Glomerular endothelial cell (primary cell): ENCODE results near the gene ITPKB. TPM values are rescaled to one million over a fixed set of nuclear protein-coding genes. Genes with fewer than 3 reads are reported as not detected.
"Not testable (repeated sequence)": the region's sequence is repeated elsewhere in the genome, so short reads cannot be mapped to it uniquely, and the experiment has no call there.

Experiments
- DNase-seq: peaks from one replicate; pipeline ENCODE4 v3.0.0-alpha.2; 2011; ENCODE audit warnings: low read depth, low spot score; ENCODE audit errors: extremely low read depth
- total RNA-seq: library from RNA; depleted of rRNA; stranded (reverse); fragments of >200 nt; gene quantifications from 2 replicates; pipeline ENCODE4 v1.2.3, GENCODE V29; 2015

ITPKB gene
- total RNA-seq, 1 donor from 2014 or later, result 140 TPM

DNA sequence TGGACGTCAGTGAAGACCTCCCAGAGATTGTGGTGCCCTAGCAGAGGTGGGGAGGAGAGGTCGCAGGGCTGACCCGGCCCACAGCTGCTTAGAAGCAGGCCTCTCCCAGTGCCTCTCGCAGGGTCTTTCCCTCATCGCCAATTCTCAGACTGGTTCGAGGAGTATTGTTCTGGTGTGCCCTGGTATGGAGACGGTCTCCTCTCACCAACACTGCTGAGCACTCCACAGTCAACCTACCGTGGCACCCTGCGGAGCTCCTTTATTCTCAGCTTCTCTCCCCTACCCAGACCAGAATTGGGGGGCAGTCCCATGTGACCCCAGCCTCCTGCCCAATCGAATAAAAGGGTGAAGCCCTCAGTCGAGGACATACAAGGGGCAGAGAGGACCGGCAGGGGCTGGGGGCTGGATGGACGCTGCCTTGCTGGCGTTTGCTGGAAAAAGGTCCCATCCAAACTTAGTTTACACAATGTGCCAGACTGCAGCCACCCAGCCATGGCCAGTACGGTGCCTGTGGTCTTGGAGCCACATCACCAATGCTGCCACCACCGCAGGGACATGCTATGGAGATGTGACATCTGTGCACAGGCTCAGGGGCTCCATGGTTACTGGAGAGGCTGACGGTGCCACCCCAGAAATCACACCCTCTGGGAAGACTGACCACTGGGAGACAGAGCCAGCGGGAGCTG lies 109.7 kb downstream of the ITPKB start:
- no peak for DNase-seq

DNA sequence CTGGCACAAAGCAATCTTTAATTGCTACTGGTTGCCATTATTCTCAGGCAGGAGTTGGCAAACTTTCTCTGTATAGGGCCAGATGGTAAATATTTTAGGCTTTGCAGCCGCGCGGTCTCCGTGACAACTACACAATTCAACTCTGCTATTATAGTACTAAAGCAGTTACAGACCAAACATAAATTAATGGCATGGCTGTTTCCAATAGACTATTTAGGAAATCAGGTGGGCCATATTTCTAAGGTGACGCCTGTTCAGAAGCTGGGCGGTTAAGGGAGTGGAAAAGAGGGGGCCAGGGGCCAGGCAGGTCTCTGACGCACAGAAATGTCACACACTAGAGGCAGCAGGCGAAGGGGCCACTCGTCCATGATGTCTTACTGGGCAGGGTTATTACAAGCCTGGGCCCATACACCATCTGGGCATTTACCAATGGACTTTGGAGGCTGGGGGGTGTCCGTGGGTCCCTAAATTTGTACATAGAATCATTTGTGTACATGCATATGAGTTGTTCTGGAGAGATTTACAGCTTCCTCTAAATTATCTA lies 110.4 kb downstream of the ITPKB start:
- DNase-seq, result no peak

DNA sequence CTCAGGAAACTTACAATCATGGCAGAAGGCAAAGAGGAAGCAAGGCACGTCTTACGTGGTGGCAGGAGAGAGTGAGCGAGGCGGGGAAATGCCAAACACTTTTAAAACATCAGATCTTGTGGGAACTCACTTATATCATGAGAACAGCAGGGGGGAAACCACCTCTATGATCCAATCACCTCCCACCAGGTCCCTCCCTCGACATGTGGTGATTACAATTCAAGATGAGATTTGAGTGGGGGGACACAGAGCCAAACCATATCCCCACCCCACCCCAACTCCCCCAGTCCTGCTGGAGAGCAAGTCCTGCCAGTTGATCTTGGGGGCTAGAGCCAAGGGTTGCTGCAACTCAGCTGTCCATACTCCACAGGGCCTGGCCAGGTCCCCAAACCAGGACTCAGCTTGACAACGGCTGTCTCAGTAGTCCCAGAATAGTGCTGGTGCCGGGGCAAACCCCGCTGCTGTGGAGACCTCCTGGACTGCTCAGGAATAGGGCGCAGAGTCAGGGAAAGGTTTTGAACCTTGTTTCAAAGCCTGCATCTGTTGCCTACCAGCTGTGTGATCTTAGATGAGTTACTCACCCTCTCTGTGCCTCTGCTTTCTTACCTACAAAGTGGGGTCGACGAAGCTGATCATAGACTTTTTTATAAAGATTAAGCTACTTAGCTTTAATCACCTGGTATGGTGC lies 111.0 kb downstream of the ITPKB start:
- no peak for DNase-seq

DNA sequence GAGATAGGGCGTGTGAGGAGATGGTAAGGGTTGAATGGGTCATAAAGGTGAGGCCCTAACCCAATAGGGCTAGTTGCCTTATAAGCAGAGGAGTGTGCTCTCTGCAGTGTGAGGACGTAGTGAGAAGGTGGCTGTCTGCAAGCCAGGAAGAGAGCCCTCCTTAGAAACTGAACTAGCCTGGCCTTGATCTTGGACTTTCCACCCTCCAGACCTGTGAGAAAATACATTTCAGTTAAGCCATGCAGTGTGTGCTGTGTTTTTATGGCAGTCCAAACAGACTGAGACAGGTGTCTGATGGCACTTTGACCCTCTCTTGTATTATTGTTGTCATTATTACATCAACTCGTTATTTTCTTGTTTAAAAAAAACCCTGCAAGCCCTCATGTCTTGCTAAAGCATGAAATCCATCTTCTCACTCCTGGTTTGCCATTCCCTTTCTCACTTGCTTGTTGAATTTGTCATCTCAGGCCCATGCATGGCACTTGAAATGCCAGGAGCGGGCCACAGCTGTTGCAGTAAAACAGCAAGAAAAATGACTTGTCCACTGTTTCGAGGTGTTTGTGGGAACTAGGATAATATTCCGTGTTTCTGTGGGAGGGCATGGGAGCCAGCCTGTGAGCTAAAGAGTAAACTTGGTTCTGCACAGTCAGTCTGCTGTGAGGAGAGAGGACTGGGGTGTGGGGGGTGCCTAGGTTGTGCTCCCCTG lies 111.9 kb downstream of the ITPKB start:
- DNase-seq, result no peak

DNA sequence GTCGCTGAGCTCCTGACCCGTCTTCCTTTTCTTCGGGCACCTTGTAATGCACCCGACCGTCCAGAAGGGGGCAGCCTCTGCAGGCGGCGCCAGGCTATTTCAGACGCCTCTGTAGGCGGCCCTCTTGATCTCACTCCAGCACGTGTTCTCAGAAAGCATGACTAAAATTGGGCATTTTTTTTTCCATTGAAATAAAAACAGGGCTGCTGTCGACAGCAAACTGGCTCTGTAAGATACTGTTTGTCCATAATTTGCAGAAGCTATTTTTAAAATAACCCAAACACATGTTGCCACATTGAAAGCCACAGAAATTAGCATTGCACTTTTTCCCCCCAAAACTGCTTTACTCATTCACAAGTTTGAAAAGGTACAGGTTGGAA lies 112.5 kb downstream of the ITPKB start:
- DNase-seq, result no peak

DNA sequence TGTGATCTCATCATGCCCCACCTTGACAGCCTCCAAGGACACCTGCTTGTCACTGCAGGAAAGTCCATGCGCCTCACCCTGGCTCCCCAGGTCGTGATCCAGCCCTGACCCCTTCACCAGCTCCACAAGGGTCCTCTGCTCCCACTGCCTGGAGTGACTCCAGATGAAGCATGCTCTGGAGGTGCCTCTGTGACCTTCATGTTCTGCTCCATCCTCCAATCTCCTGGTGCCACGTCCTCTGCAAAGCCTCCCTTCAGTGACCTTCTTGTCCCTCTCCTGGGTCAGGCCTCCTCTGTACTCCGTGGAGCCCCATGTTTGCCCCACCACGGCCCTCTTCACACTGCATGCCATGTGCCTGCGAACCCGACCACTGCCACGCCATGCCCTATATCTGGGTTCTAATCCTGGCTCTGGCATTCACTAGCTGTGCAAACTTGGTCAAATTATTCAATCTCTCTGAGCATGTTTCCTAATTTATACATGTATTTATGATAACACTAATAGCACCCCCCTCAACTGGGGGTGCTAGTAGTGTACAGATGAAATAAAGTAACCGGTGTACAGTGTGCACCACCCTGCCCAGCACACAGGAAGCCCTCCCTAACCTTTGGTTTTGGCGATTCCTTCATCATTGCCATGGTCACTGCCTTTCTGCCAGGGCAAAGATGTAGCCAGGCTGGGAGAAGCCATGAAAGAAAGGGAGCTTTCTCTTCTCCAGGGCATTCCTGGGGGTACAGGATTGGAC lies 113.1 kb downstream of the ITPKB start:
- no peak for DNase-seq

DNA sequence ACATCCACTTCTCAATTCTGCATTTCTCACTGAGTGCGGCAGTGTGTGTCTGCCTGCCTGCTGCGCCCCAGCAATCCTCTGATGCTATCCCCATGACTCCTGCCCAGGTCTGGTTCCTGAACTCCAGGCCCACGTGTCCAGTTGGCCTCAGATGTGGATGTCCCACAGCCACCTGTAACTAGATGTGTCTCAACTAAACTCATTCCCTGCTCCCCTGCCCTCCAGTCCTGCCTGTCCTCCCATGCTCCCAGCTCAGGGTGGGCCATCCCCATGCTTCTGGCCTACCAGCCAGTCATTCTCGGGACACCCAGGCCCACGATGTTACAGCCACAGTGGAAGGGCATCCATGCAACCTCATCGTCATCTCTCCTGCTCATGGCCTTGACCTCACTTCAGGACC lies 113.8 kb downstream of the ITPKB start:
- DNase-seq, result no peak

DNA sequence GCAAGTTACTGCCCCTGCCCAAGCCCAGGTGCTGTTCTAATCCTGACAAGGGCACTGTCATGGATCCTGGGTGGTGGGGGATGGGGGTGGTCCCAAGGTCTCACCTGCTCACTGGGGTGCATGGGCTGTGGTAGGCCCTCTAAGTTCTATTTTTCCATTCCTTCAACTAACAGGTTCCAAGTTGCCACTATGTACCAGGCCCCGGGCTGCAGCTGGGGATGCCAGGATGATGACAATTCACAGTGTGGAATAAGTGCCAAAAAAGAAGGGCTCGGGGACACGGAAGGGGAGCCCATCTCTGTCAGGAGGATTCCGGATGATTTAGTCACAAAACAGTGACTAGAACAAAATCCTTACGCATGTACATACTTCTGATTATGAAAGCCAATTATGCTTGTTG lies 114.6 kb downstream of the ITPKB start:
- DNase-seq, result no peak

DNA sequence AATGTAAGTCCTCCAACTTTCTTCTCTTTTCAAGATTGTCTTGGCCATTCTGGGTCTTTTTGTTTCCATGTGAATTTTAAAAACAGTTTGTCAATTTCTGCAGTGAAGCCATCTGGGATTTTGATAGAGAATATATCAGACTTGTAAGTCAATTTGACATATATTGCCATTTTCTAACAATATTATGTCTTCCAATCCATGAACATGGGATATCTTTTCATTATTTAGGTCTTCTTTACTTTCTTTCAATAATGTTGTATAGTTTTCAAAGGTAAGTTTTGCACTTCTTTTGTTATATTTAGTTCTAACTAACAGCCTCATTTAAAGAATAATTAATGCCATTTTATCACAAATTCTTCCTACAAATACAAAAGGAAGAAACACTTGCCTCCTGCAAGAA lies 117.1 kb downstream of the ITPKB start:
- no peak for DNase-seq

DNA sequence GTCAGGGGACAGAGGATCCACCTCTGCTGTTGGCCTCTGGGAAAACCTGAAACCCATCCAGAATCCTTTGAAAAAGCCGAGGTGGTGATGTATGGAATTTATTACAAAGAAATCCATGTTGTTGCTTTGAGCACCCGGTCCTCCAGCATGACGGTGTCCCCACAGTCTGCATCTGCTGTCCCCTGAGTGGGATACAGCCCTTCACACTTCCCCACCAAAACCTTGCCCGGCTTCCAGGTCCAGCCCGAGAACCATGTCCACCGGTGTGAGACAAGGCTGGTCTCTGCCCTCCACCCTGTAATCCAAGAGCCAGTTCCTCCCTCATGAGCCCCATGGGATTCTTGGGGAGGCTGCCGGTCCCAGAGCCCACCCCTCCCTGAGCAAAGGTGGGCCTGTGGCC lies 120.1 kb downstream of the ITPKB start:
- no peak for DNase-seq

DNA sequence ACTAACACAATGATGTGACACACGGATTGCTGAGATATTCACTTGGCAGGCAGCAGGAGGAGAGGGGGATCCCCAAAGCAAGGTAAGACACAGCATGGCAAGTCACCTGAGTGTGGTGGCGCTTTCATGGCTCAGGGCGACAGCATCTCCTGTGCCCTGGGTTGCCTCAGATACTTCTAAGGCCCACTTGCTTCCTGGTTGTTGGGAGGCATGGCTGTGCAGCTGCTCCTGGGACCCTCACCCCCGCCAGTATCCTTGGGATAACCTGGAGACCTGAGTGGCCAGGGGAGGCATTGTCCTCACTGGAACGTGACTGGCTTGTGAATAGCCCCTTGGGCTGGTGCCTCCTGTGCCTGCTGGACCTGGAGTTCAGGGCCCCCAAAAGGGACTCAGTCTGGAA lies 120.7 kb downstream of the ITPKB start:
- no peak for DNase-seq

DNA sequence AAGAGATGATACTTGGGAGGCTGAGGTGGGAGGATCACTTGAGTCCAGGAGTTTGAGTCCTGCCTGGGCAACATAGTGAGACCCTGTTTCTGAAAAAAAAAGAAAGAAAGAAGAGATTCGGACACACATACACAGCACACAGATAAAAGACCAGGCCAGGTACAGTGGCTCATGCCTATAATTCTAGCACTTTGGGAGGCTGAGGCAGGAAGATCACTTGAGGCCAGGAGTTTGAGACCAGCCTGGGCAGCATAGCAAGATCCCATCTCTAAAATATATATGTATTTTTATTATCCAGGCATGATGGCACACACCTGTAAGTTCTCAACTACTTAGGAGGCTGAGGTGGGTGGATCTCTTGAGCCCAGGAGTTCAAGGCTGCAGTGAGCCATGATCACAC lies 121.4 kb downstream of the ITPKB start:
- not testable (repeated sequence) for DNase-seq

DNA sequence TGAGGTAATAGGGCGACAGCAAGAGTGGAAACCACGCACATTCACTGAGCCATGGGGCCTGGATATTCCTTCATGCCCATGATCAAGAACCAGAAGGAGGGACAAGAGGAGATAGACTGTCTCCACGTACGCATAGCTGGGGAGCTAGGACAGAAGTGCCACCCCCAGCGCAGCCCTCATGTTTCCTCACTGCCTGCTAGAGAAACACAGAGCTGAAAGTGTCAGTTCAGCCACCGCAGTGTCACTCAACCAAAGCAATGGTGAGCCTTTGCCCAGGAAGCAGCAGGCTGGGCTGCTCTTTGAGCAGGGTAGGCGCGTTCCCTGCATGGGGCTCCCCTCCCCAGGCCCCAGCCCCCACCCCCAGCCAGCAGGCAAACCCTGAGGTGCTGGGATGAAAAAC lies 122.0 kb downstream of the ITPKB start:
- no peak for DNase-seq

DNA sequence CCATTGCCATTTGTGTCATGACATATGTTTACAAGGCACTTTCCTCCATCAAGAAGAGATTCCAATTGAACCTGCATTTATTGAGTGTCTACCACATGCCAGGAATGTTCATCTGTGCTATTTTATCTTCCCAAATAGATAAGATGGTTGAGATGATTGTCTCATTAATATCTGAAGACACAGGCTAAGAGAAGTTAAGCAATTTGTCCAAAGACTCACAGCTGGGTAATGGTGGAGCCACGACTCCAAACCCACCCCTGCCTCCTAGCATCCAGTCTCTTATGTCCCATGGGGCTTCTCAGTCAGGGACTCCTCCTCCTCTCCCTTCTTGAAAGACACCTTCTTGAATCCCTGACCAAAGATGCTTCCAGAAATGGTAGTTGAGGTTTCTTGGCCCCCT lies 122.4 kb downstream of the ITPKB start:
- no peak for DNase-seq

DNA sequence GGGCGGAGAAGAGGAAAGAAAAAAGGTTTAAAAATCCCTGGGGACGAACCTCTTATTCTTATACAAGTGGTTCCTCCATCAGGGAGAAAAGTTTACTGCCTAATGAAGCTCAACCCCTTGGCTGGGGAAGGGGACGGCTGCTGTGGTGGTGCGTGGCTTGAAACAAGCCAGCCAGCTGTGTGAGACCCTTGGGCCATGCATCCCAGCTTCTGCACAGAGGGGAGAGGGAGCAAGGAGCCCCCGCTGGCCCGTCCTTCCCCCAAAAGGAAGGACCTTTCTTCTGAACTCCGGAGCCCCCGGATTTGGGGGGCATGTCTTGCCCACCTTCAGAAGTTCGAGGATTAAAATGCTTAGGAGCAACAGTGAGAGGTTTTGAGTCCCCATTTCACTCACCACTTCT lies 123.2 kb downstream of the ITPKB start:
- no peak for DNase-seq

DNA sequence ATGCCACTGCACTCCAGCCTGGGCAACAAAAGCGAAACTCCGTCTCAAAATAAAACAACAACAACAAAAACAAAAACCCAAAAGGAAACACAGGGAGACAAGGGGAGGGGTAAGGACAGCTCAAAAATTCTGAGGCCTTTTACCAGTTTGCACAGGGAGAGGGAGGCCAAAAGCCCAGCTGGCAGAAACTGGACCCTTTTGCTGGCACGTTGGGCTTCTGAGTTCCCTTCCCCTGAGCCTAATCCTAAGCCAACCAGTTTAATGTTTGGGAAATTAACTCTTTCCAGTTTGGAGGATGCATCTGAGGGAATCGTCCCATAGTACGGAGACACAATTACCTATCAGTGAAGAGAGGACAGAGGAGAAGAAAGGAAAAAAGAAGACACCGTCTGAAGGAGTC lies 127.1 kb downstream of the ITPKB start:
- DNase-seq, result not testable (repeated sequence)

DNA sequence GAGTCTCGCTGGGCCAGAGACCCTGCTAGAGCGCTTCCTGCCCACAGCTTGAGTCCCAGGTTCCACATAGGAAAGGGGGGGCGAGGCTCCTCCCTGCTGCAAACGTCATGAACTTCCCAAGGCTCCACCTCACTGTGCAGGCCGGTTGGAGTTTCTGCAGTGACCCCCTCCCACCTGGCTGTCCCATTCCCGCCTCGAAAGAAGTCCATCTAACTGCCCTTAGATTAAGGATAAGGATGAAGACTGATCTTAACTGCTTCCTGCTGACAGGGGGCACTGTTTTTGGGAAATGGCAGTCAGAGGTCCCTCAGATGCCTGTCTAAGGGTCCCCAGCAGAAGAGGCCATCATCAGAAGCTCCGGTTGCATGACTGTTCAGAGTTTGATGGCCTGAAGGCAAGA lies 127.8 kb downstream of the ITPKB start:
- DNase-seq, result no peak

DNA sequence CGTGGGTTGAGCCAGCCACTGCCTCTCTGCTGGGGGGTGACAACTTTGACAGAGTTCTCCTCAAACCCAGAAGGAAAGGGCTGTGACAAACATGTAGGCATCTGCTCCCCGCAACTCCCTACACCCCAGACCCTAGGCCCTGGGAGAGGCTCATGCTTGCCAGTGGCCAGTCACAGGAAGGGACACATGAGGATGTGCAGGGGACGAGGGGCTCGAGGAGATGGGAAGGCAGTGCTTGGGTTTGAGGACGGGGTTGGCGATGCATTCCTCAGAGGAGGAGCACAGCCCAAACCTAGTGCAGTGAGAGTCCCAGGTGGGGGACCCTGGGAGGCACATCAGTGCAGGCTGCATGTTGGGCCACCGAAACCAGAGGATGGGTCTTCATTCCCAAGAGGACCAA lies 128.4 kb downstream of the ITPKB start:
- no peak for DNase-seq

DNA sequence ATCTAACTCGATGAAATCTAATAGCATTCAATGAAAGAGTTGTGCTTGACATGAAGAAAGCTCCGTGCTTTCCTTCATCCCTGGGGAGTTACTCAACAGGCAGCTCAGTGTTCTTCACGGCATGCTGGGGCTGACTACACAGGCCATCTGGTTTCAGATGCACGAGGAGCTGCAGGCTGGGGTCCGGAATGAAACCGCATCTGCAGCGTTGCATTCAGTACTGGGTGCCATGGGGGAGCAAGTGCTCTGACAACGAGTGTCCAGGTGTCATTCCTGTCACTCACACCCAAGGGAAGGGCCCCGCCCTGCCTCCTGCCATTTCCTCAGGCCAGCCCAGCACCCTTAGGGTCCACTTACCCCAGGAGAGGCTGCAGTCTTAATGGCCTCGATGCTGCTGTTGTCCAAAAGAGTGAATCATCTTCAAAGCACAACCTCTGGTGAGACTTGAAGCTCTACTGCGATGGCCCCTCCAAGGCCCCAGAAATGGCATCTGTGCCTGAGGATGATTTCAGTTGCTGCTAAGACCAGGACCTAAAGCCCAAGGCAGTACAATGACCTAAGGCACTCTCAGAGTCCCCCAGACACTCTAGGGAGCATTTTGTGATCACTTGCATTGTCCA lies 129.1 kb downstream of the ITPKB start:
- DNase-seq, result no peak

DNA sequence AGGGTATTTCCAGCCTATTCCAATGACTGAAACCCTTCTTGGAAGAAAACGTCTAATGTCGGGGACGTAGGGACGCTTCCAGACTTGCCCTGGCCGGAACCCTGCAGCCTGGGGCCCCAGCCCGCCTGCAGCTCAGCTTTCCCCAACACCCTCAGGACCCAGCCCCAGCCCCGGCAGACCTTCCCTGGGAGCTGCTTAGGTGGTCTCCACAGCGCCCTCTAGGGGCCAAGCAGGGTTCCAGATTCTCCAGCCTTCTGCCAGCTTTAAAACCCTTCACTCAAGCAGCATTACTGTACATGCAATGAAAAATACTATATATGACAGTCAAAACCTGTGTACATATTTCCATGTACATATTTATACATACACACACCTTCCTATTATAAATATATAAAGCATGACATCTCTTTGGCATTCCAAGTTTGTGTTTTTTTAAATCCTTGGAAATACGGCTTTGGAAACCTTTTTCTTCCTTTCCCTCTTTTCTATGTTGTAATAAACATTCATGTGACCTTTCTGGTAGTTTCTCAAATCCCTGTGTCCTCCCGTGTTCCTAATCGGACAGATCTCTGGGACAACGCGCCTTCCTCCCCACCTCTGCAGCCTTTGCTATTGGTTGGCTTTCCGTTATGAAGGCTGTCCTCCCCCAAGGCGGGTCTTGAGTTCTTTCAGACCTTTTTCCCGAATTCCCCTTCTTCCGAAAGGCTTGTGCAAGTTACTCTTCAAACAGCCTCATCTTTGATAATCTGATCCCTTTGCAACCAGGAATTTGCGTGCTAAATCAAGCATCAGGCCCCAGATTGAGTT lies 130.2 kb downstream of the ITPKB start:
- DNase-seq, result no peak
